ENCODE measurements around the gene GTPBP3. TPM values are rescaled to one million over a fixed set of nuclear protein-coding genes. Genes with fewer than 3 reads are reported as not detected.

Gene GTPBP3
- total and polyA plus RNA-seq, 2 of the 8 experiments (the other 6 are each of a cell fraction or from before 2014, with no cell fraction given), result 30.4 to 56.0 TPM

DNA sequence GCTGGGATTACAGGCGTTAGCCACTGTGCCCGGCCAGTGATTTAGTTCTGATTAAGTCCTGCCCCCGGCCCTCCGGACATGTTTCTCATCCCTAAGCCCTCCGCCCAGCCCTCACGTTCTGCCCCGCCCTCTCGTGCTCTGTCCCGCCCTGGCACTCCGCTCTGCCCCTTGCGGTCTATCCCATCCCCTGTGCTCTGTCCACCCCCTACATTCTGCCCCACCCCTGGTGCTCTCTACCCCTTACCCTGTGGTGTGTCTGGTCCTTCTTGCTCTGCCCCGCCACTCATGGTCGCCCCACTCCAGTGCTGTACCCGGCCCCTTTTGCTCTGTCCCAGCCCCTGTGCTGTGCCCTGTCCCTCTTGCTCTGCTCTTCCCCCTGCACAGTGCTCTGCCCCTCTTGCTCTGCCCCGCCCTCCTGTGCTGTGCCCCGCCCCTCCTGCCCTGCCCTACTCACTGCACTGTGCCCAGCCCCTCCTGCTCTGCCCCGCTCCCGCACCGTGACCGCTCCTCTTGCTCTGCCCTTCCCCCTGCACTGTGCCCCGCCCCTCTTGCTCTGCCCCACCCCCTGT, 3.0 kb downstream of the GTPBP3 start:
- ChIA-PET CTCF (ENCODE audit: partially characterized antibody) (interaction anchor here (0.7 to 13.5 kb wide), 4 partner anchors 10 to 262 kb away, joined by 3 to 153 read pairs (median 4); partner anchors contain the start of gene CCDC194), POLR2A (ENCODE audit: partially characterized antibody) (interaction anchor here (1.0 to 13.5 kb wide), 2 partner anchors 15 to 31 kb away, joined by 3 to 100 read pairs; partner anchors contain the start of gene DDA1)
- Histone ChIP-seq H2BK20ac (ENCODE audit: low read length) (no peak overlapping the region), H4K8ac (ENCODE audit: extremely low read depth, insufficient read depth, low read length) (peak overlapping the region; percentile 82; the same call in 1 of the 2 replicates), H2AK5ac (ENCODE audit: low read depth, low read length) (no peak overlapping the region), H3K9me3 (ENCODE audit: insufficient read depth in 2 of 2, low read depth in 1 of 2, low read length in 1 of 2) (no peaks in the 10 kb centered on the region), H3K79me2 (ENCODE audit: control insufficient read depth in 1 of 2, insufficient read depth in 2 of 2, low read length in 2 of 2) (no peaks in the 10 kb centered on the region), H3K27ac (ENCODE audit: low read depth, low read length) (no peak overlapping the region), H4K5ac (ENCODE audit: insufficient read length, low read depth, low read length) (peak overlapping the region; percentile 75), H3K27me3 (replicated peaks in 1 of 4; ENCODE audit: control insufficient read depth in 3 of 4, extremely low read depth in 1 of 4, insufficient read depth in 3 of 4, low read length in 3 of 4) (no peaks in the 10 kb centered on the region), H2BK12ac (ENCODE audit: low read depth, low read length) (no peak overlapping the region), H2BK5ac (ENCODE audit: low read depth, low read length) (peak overlapping the region; percentile 75), H3K4me3 (ENCODE audit: extremely low read depth in 1 of 4, insufficient read depth in 2 of 4, low read depth in 3 of 4, low read length in 4 of 4) (peak overlapping the region; percentile 14 to 49 (median 22); a peak in 5 of 8 replicates), H3K4me1 (replicated peaks in 1 of 4; ENCODE audit: control insufficient read depth in 3 of 4, insufficient read depth in 4 of 4, low read length in 3 of 4) (peaks cover 0 to 25% (median 19%) of the 10 kb centered on the region in 4 experiments; a peak in 5 of 7 replicates), H3K18ac (ENCODE audit: extremely low read depth, low read length) (peak overlapping the region; percentile 60; the same call in 1 of the 2 replicates), H4K20me1 (replicated peaks in 1 of 2; ENCODE audit: control insufficient read depth in 1 of 2, insufficient read depth in 2 of 2, low read length in 2 of 2) (peaks cover 0 to 2% of the 10 kb centered on the region in 2 experiments), H3K36me3 (ENCODE audit: control insufficient read depth in 2 of 4, insufficient read depth in 4 of 4, low read length in 3 of 4) (peaks cover 0 to 3% (median 0%) of the 10 kb centered on the region in 4 experiments; a peak in 1 of 8 replicates), H2BK120ac (replicated peaks; ENCODE audit: low read depth, low read length) (no peak overlapping the region), H3K23me2 (ENCODE audit: low read depth, low read length) (peaks cover 14% of the 10 kb centered on the region), H3K14ac (ENCODE audit: insufficient read length) (no peak overlapping the region), H4K91ac (replicated peaks; ENCODE audit: insufficient read length, low read length) (peak overlapping the region; percentile 65), H3K23ac (ENCODE audit: insufficient read length) (no peak overlapping the region), H2BK15ac (ENCODE audit: low read length) (peak overlapping the region; percentile 88; the same call in 1 of the 2 replicates), H3K4ac (replicated peaks; ENCODE audit: insufficient read length, low read depth, low read length) (no peak overlapping the region), H3K56ac (replicated peaks; ENCODE audit: insufficient read length, low read depth, low read length) (no peak overlapping the region), H3K79me1 (ENCODE audit: low read depth, low read length) (peaks cover 3% of the 10 kb centered on the region), H3K9ac (replicated peaks in 1 of 4; ENCODE audit: extremely low read depth in 1 of 4, low read depth in 3 of 4, low read length in 3 of 4) (no peak overlapping the region), H3K4me2 (ENCODE audit: insufficient read depth in 1 of 2, low read depth in 2 of 2, low read length in 2 of 2) (peak overlapping the region; percentile 17 to 71), H2AFZ (ENCODE audit: low read length) (no peak overlapping the region)
- no peak for FAIRE-seq
- peak; percentile 77 to 91 for DNase-seq (ENCODE audit: low read depth in 1 of 2, low spot score in 2 of 2)
- TF ChIP-seq POLR2AphosphoS5 (IDR thresholded peaks at IDR 0.05; ENCODE audit: low read depth, low read length) (0 out of 2 replicates have a peak, but pooled peaks have one; percentile 8), SP1 (IDR thresholded peaks at IDR 0.05; ENCODE audit: low read depth, low read length) (peak; percentile 43; the same call in 1 of the 2 replicates), HDAC6 (IDR thresholded peaks at IDR 0.05; ENCODE audit: low read depth, low read length) (no peak), TEAD4 (IDR thresholded peaks at IDR 0.05; ENCODE audit: low read depth, low read length) (0 out of 2 replicates have a peak, but pooled peaks have one; percentile 3), BRCA1 (IDR thresholded peaks at IDR 0.05; ENCODE audit: low read depth, low read length) (no peak)
- TF ChIP-seq, protein P1, sequence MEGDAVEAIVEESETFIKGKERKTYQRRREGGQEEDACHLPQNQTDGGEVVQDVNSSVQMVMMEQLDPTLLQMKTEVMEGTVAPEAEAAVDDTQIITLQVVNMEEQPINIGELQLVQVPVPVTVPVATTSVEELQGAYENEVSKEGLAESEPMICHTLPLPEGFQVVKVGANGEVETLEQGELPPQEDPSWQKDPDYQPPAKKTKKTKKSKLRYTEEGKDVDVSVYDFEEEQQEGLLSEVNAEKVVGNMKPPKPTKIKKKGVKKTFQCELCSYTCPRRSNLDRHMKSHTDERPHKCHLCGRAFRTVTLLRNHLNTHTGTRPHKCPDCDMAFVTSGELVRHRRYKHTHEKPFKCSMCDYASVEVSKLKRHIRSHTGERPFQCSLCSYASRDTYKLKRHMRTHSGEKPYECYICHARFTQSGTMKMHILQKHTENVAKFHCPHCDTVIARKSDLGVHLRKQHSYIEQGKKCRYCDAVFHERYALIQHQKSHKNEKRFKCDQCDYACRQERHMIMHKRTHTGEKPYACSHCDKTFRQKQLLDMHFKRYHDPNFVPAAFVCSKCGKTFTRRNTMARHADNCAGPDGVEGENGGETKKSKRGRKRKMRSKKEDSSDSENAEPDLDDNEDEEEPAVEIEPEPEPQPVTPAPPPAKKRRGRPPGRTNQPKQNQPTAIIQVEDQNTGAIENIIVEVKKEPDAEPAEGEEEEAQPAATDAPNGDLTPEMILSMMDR (IDR thresholded peaks at IDR 0.05; ENCODE audit: control extremely low read depth in 1 of 3, insufficient read depth in 1 of 3, low read depth in 1 of 3, low read length in 3 of 3), result peak; percentile 34 to 79 (median 71); a peak in 3 of 4 replicates
- WGBS, 2 experiments (ENCODE audit: extremely low coverage in 1 of 2, insufficient coverage in 1 of 2, insufficient read length in 1 of 2, insufficient replicate concordance in 2 of 2, low coverage in 1 of 2, low lambda C conversion rate in 2 of 2, missing lambda C conversion rate in 1 of 2), result 10% methylated on average over 13 of the region's 21 CpGs; no CpG with 5 or more reads in 1 of the 2 experiments
